ENCODE data around the gene SH3D21. TPM values are rescaled to one million over a fixed set of nuclear protein-coding genes. Genes with fewer than 3 reads are reported as not detected.

The SH3D21 gene
- total RNA-seq, 2 experiments from 2014 or later = 15.2 to 16.7 TPM

DNA sequence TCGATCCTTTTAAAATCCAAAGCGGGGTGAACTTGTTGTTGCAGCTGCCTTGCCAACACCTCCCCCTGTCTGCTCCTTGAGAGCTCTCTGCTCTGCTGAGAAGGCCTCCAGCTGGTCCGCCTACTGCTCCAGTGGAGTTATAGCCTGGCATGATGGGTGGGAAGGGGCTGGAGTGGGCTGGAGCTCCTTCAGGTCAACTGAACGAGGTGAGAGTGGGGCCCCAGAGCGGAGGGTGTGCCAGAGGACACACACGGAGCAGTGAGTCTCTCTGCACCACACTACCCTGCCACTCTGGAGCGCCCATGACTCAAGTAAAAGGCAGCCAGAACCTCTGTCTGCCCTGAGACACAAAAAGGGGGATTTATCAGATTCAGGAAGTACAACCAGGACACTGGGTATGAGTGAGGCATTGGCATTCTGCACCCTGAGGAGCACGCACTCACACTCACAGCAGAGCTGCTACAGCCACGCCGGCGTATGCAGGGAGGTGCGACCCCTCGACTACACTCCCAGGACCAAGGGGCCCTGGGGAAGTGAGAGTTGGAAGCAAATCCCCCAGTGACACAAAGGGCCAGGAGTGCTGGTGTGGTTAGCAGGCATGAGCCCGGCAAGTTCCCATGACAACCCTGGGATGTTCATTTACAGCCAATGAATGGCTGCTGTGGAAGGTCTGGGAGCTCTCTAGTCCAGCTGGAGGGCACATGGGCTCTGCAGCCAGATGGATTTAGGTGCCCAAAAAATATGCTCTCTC is 45.2 kb downstream of the SH3D21 start:
- Histone ChIP-seq H3K79me2 (ENCODE audit: insufficient read depth, low read depth, low read length) (no peaks in the 10 kb centered on the region), H3K9me2 (ENCODE audit: insufficient read depth, low read length) (no peaks in the 10 kb centered on the region), H2AFZ (ENCODE audit: low read length) (no peak overlapping the region), H3K27ac (ENCODE audit: low read depth, low read length, poor library complexity, severe bottlenecking) (no peak overlapping the region), H4K20me1 (ENCODE audit: insufficient read depth, low read length) (no peaks in the 10 kb centered on the region), H3K4me3 (ENCODE audit: low read depth, low read length, poor library complexity, severe bottlenecking) (no peak overlapping the region), H3K4me1 (ENCODE audit: insufficient read depth, low read length, poor library complexity, severe bottlenecking) (peaks cover 19% of the 10 kb centered on the region), H3K4me2 (ENCODE audit: low read length) (no peak overlapping the region), H3K36me3 (ENCODE audit: insufficient read depth, low read length) (peaks cover 77% of the 10 kb centered on the region), H3K9me3 (ENCODE audit: low read length) (no peaks in the 10 kb centered on the region)
- POLR2A ChIA-PET = interaction anchor here (1.7 kb wide), 1 partner anchor 69 kb away, joined by 4 read pairs; no protein-coding TSS in a partner anchor
- intact Hi-C loops (cut with micrococcal nuclease; ENCODE audit: unreplicated experiment) = no loop called here
- TF ChIP-seq, protein P1, sequence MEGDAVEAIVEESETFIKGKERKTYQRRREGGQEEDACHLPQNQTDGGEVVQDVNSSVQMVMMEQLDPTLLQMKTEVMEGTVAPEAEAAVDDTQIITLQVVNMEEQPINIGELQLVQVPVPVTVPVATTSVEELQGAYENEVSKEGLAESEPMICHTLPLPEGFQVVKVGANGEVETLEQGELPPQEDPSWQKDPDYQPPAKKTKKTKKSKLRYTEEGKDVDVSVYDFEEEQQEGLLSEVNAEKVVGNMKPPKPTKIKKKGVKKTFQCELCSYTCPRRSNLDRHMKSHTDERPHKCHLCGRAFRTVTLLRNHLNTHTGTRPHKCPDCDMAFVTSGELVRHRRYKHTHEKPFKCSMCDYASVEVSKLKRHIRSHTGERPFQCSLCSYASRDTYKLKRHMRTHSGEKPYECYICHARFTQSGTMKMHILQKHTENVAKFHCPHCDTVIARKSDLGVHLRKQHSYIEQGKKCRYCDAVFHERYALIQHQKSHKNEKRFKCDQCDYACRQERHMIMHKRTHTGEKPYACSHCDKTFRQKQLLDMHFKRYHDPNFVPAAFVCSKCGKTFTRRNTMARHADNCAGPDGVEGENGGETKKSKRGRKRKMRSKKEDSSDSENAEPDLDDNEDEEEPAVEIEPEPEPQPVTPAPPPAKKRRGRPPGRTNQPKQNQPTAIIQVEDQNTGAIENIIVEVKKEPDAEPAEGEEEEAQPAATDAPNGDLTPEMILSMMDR (conservative IDR thresholded peaks at IDR 0.05; ENCODE audit: low read length) = no peak
- TF ChIP-seq EZH2phosphoT487 (IDR thresholded peaks at IDR 0.05; ENCODE audit: borderline replicate concordance, low read depth, low read length) = no peak
- BruUV-seq (replicated peaks) = no TSS peak
- no peak for DNase-seq (ENCODE audit: low spot score)
- CTCF ChIA-PET (ENCODE audit: unreplicated experiment) = interaction anchor here (0.6 kb wide), 1 partner anchor 8 kb away, joined by 5 read pairs; no protein-coding TSS in a partner anchor

DNA sequence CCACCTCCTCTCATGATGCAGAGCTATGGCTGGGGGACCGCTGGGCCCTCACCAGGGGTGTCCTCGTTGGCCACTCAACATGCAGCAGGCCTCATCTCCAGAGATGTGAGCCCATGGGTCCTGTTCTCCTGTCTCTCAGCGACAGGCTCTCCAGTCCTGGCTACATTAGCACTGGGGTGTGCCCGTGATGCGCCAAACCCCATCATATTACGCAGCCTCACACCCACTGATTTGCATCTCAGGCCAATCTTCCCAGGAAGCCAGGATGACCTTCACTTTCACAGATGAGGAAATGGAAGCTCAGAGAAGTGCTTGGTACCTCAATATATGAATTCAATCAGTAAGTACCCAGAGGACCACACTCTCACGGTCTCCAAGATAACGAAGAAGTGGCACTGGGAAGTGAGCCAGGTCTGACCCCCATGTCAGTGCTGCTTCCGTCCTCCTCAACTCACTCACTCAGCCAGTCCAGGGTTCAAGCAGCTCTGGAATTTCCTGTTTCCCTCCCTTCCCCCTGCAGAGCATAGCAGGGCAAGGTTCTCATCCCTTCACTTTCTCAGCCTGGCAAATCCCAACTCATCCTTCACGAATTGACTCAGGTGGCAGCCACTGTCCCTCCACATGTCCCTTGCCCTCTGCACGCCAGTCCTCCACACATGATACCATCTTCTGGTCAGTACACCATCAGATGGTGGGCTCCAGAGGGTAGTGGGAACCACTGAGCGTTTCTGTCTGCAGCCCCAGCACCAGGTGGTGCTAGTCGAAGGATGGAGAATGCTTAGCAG is 46.1 kb downstream of the SH3D21 start:
- H3K27ac ChIP-seq (ENCODE audit: low read depth, low read length, poor library complexity, severe bottlenecking) = no peak overlapping the region
- peaks cover 77% of the 10 kb centered on the region for H3K36me3 ChIP-seq (ENCODE audit: insufficient read depth, low read length)
- ChIA-PET POLR2A (no interaction called here), CTCF (ENCODE audit: unreplicated experiment) (no interaction called here)
- no peak overlapping the region for H3K4me2 ChIP-seq (ENCODE audit: low read length)
- H3K9me3 ChIP-seq (ENCODE audit: low read length) = no peaks in the 10 kb centered on the region
- no peak overlapping the region for H2AFZ ChIP-seq (ENCODE audit: low read length)
- H3K4me1 ChIP-seq (ENCODE audit: insufficient read depth, low read length, poor library complexity, severe bottlenecking) = peaks cover 19% of the 10 kb centered on the region
- TF ChIP-seq, protein P1 (conservative IDR thresholded peaks at IDR 0.05; ENCODE audit: low read length) = 0 out of 2 replicates have a peak, but pooled peaks have one; percentile 19
- TF ChIP-seq EZH2phosphoT487 (IDR thresholded peaks at IDR 0.05; ENCODE audit: borderline replicate concordance, low read depth, low read length) = no peak
- no peak for DNase-seq (ENCODE audit: low spot score)
- H3K9me2 ChIP-seq (ENCODE audit: insufficient read depth, low read length) = no peaks in the 10 kb centered on the region
- intact Hi-C loops (cut with micrococcal nuclease; ENCODE audit: unreplicated experiment) = no loop called here
- no peaks in the 10 kb centered on the region for H4K20me1 ChIP-seq (ENCODE audit: insufficient read depth, low read length)
- BruUV-seq (replicated peaks) = no TSS peak
- H3K79me2 ChIP-seq (ENCODE audit: insufficient read depth, low read depth, low read length) = no peaks in the 10 kb centered on the region
- H3K4me3 ChIP-seq (ENCODE audit: low read depth, low read length, poor library complexity, severe bottlenecking) = no peak overlapping the region
